ENCODE measurements around the gene PRDM16.

PRDM16 gene

GRCh38 chr1:3386205-3387002 is 317.4 kb downstream of the PRDM16 start:
- DNase-seq: no peak

- DNase-seq: no peak
These were observed 318.4 kb downstream of the PRDM16 start for GRCh38 chr1:3387401-3387800.

- DNase-seq: no peak
These were observed 320.3 kb downstream of the PRDM16 start for GRCh38 chr1:3389093-3389833.

GRCh38 chr1:3390291-3390690 is 321.3 kb downstream of the PRDM16 start:
- DNase-seq: no peak

- DNase-seq: no peak
These were observed 322.7 kb downstream of the PRDM16 start for GRCh38 chr1:3391711-3392110.

DNA sequence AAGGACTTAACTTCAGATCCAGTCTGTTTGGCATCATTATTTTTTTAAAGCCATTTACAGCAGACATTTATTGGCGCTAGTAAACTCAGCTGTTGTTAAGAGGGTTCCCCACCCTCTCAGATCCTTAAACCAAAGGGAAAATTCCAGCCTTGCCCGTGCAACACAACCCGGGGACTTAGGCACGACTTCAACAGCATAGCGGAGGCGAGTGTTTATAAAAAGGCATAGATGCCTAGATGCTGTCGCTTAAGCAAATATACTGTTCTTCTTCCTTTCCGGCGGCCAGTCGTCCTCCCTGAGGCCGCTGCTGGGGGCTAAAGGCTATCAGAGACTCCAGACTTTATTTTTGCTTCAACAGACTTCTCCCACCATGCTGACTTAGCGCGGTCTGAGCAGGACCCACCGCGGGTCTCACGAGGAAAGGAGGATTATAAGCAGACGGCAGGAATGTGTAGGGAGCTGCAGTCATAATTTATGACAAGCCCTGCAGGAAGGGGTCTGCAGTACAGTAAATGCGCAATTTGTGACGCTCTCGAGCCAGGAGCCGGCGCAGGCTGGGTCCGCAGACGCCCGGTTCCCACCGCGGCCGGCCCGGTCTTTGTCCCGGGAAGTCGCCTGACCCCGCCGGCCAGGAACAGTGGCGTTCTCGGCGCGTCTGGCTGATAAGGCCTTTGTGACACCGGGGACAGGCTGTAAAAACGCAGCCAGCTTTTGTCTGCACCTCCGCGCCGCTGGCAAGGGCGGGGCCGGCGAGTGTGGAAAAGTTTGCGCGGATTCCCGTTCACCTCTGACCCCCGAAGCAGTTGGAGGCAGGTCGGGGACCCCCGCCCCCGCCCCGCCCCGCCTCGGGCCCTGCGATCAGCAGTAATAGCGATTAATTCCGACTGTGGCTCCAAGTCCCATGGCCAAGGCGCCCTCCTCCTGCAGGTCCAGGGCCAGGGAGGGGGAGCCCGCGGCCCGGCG is 324.3 kb downstream of the PRDM16 start:
- peak; percentile 86 for DNase-seq

DNA sequence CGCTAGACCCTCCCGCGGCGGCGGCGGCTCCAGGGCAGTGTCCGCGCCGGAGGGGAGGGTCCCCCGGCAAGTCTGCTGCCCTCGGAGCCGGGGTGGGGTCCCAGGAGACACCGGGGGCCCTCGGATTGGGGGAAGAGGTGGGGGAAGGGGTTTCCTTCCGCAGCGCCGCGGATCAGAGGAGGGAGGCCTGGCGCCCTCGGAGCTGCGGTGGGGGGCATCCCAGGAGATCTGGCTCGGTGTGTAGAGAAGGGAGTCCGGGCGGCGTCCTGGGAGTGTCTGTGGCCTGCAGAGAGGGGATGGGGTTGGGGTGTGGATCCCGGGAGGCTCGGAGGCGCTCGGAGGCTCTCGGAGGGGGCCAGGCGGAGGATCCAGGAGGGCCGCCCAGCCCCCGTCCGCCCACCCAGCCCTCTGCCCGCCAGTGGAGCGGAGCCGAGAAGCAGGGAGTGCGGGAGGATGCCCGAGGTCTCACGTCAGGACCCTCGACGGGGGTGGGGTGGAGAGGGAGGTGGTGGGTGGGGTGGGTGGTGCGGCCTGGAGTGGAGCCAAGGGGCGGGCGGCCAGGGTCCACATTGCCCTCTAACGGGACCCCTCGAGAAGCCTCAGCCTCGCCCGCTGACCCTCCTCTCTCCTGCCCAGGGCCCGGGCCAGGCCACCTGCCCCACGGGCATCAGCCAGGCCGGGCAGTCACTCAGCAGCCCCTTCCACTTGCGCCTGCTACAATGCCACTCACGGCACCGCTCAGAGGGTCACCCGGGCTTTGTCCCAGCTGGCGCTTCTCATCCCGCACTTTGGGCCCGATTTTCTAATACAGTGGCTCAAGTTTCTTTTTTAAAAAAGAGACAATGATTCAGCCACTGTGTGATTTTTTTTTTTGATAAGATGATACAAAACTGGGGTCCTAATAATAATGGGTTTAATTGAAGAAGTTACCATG is 325.3 kb downstream of the PRDM16 start:
- no peak for DNase-seq

DNA sequence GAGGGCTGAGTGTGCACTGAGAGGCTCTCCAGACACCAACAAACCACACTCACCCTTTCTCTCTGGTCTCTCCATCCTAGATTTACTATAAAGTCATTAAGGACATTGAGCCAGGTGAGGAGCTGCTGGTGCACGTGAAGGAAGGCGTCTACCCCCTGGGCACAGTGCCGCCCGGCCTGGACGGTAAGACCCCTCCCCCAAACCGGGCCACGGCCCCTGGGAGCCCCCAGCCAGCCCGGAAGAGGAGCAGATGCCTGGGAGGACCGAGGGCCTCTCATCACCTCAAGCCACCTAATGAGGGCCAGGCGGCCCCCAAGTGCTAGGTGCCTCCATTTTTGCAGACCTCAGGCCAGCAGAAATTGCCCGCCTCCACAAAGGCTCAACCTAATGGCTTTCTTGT is 327.4 kb downstream of the PRDM16 start:
- DNase-seq: no peak

GRCh38 chr1:3397311-3397710 is 328.3 kb downstream of the PRDM16 start:
- no peak for DNase-seq

- DNase-seq: no peak
These were observed 329.6 kb downstream of the PRDM16 start for GRCh38 chr1:3398396-3399140.

DNA sequence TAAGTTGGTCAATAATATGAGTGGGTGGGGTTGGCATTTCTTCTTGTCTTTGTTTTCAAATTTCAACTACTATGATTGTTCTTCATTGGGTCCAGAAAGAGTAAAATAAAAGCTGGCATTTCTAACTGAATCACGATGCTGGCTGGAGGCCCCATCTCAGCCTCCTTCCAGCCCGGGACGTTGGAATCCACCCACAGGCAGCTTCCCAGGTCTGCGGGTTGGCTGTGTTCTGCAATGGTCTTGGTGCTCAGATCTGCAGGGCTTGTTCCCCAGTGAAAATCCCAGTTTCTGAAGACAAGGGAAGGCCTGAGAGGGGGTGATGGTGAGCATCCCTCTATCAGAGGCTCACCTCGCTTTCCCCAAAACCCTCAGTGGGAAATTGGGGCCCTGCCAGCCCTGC is 330.7 kb downstream of the PRDM16 start:
- DNase-seq: no peak

- DNase-seq: no peak
These were observed 332.7 kb downstream of the PRDM16 start for GRCh38 chr1:3401585-3402257.

DNA sequence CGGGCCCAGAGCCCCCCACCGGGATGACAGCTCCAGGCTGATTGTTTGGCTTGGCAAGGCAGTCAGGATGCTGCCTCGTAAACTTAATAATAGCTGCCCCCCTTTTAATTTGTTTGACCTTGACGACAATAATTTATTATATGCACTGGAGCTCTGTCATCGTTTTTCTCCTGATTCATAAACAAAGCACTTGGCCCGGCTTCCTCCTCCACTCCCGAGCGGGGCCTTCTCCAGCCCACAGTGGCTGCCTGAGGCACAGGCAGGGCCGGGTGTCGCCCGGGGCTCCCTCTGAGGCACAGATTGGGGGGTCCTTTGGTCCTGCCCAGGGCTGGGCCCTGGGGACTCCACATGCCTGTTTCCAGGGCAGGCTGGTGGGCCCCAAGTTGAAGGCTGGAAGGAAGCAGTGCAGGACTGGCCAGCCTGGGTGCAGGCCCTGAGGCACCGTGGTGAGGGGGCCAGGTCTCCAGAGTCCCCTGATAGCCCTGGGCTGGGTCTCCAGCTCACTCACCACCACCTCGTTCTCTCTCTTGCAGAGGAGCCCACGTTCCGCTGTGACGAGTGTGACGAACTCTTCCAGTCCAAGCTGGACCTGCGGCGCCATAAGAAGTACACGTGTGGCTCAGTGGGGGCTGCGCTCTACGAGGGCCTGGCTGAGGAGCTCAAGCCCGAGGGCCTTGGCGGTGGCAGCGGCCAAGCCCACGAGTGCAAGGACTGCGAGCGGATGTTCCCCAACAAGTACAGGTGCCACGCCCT is 333.4 kb downstream of the PRDM16 start:
- DNase-seq: no peak

DNA sequence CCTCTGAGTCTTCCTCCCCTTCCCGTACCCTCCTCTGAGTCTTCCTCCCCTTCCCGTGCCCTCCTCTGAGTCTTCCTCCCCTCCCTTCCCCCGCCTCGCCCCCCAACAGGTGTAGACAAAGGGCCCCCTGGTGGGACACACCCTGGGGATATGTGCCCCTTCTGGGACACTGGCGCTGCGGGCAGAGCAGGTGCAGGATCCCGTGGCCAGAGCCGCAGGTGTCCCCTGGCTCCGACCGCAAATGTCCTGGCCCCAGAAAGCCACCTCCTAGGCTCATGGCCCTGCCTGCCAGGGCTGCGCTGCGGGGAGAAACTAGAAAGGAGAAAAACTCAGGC is 334.0 kb downstream of the PRDM16 start:
- no peak for DNase-seq

DNA sequence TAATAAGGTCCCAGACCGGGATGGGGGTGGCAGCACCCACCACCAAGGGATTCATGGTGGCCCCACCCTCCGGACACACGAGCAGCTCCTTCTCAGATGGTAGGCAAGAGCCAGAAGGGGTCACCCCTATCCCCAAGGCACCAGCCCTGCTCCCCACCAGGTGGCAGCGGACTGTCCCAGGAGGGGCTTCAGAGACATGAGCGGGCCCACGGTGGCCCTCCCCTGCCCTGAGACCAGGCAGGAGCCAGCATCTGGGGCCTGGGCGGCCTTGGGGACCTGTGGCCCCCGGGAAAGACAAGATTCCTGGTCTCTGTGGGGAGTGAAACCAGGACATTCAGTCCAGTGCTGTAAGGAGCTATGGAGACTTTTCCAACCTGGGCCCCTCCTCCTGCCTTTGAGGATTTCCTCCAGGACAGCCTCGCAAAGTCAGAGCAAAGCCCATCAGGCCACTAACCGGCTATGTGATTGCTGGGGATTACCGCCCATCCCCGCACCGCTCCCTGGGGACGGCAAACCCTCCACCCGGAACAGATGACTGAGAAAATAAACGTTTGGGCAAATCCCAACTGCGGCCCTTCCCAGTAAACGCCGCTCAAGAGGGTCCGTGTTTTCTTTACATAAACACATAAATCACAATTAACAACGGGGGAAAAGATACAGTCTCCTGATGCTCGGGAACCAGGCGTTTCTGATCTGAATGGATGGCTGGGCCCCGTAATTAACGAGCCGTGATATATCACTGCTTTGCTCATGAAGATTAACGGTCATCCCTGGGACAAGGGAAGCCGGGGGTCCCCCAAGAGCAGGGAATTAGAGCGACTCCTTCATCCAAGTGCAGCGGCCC is 334.6 kb downstream of the PRDM16 start:
- peak; percentile 71 for DNase-seq

GRCh38 chr1:3404301-3404700 is 335.3 kb downstream of the PRDM16 start:
- no peak for DNase-seq

DNA sequence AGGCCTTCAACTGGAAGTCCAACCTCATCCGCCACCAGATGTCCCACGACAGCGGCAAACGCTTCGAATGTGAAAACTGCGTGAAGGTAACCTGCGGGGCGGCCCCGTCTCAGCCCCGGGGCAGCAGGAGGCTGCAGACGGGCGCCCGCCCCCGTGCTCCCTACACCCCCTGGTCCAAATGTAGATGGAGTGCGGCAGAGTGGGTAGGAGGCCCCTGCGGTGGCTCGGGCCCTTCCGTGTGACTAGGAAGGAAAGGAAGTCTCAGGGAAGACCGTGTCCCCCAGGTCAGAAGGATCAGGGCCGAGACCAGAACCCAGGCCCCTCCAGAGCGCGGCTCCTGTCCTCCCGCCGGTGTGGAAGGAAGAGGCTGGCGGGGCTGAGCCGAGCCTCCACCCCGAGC is 335.8 kb downstream of the PRDM16 start:
- DNase-seq: no peak

GRCh38 chr1:3405491-3405890 is 336.5 kb downstream of the PRDM16 start:
- DNase-seq: no peak
